ENCODE measurements around the gene CAMSAP3. TPM values are rescaled to one million over a fixed set of nuclear protein-coding genes. Genes with fewer than 3 reads are reported as not detected.

Gene CAMSAP3
- total and polyA plus RNA-seq, 8 donors = 10.5 to 22.3 (median 15.8) TPM

DNA sequence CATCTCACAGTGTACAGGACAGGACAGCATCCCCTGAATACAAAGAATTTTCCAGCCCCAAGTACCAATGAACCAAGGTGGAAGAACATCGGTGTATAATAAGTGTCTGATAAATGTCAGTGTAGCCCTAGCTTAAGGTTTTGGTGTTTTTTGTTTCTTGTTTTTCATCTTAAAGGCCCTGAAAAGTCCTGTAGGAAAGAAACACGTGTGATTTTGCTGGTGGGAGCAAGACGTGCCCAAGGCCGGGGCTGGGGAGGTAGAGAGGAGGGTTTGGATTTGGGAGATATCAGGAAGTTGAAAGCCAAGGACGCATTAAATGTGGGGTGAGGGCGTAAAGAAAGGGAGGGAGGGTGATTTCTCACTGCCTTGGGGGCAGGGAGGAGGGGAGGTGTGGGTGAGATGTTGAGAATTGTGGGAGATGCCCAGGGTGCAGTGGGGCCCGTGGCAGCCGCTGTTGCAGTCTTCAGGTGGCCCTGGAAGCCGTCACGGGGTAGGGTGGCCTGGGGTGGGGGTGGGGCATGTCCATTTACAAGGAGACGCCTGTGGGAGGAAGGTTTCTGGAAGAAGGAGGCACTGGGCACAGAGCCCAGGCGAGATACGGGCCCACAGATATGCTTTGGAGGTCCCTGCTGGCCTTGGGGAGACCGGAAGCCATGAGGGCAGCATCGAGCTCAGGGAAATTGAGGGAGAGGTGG is 6.7 kb downstream of the CAMSAP3 start:
- DNase-seq (peak in 2 of 4 donors; percentile 16 to 56), ATAC-seq (peak; percentile 72)
- intact Hi-C loops (cut with DNase I) = no loop called here
- H3K27ac ChIP-seq = peak overlapping the region in 1 of 2 donors; percentile 7
- no peaks in the 10 kb centered on the region for H3K36me3 ChIP-seq
- H3K4me3 ChIP-seq = no peak overlapping the region
- TF ChIP-seq, protein P1, sequence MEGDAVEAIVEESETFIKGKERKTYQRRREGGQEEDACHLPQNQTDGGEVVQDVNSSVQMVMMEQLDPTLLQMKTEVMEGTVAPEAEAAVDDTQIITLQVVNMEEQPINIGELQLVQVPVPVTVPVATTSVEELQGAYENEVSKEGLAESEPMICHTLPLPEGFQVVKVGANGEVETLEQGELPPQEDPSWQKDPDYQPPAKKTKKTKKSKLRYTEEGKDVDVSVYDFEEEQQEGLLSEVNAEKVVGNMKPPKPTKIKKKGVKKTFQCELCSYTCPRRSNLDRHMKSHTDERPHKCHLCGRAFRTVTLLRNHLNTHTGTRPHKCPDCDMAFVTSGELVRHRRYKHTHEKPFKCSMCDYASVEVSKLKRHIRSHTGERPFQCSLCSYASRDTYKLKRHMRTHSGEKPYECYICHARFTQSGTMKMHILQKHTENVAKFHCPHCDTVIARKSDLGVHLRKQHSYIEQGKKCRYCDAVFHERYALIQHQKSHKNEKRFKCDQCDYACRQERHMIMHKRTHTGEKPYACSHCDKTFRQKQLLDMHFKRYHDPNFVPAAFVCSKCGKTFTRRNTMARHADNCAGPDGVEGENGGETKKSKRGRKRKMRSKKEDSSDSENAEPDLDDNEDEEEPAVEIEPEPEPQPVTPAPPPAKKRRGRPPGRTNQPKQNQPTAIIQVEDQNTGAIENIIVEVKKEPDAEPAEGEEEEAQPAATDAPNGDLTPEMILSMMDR (IDR thresholded peaks at IDR 0.05) = no peak
- no peaks in the 10 kb centered on the region for H3K4me1 ChIP-seq
- H3K9me3 ChIP-seq = no peaks in the 10 kb centered on the region
- H3K27me3 ChIP-seq = peaks cover under 1 to 52% of the 10 kb centered on the region in 2 donors

DNA sequence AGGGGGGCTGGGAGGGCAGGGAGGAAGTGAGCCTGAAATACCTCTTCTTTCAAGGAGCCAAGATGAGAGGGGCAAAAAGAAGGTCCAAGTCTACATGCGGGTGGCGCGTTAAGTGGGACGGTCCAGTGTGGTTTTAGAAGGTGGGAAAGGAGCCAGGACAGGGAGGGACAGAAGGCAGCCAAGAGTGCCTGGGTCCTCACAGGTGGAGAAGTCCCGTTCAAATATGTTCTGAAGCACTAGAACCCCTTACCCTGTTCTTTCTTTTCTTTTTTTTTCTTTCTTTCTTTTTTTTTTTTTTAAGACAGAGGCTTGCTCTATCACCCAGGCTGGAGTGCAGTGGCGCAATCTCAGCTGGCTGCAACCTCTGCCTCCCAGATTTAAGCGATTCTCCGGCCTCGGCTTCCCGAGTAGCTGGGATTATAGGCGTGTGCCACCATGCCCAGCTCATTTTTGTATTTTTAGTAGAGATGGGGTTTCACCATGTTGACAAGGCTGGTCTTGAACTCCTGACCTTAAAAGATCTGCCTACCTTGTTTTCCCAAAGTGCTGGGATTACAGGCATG is 7.4 kb downstream of the CAMSAP3 start:
- ATAC-seq (no peak), DNase-seq (no peak)
- no peaks in the 10 kb centered on the region for H3K36me3 ChIP-seq
- H3K4me3 ChIP-seq = no peak overlapping the region
- peak overlapping the region in 1 of 2 donors; percentile 7 for H3K27ac ChIP-seq
- H3K9me3 ChIP-seq = no peaks in the 10 kb centered on the region
- no peaks in the 10 kb centered on the region for H3K4me1 ChIP-seq
- TF ChIP-seq, protein P1 (IDR thresholded peaks at IDR 0.05) = no peak
- peaks cover 0 to 46% of the 10 kb centered on the region in 2 donors for H3K27me3 ChIP-seq
- intact Hi-C loops (cut with DNase I) = no loop called here

DNA sequence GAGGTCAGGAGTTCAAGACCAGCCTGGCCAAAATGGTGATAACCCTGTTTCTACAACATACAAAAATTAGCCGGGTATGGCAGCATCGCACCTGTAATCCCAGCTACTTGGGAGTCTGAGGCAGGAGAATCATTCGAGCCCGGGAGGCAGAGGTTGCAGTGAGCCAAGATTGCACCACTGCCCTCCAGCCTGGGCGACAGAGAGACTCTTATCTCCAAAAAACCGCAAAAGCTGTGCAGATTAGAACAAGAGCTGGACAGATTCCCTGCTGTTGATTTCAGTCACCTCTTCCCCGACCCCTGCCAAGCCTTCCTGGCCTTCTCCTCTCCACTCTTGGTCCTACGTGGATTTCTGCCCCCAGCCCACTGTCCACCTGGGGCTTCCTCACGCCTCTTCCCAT is 8.3 kb downstream of the CAMSAP3 start:
- no peaks in the 10 kb centered on the region for H3K4me1 ChIP-seq
- DNase-seq (no peak), ATAC-seq (no peak)
- no peak overlapping the region for H3K27ac ChIP-seq
- H3K36me3 ChIP-seq = no peaks in the 10 kb centered on the region
- H3K9me3 ChIP-seq = no peaks in the 10 kb centered on the region
- intact Hi-C loops (cut with DNase I) = no loop called here
- no peak overlapping the region for H3K4me3 ChIP-seq
- TF ChIP-seq, protein P1 (IDR thresholded peaks at IDR 0.05) = no peak
- H3K27me3 ChIP-seq = peaks cover 0 to 37% of the 10 kb centered on the region in 2 donors

DNA sequence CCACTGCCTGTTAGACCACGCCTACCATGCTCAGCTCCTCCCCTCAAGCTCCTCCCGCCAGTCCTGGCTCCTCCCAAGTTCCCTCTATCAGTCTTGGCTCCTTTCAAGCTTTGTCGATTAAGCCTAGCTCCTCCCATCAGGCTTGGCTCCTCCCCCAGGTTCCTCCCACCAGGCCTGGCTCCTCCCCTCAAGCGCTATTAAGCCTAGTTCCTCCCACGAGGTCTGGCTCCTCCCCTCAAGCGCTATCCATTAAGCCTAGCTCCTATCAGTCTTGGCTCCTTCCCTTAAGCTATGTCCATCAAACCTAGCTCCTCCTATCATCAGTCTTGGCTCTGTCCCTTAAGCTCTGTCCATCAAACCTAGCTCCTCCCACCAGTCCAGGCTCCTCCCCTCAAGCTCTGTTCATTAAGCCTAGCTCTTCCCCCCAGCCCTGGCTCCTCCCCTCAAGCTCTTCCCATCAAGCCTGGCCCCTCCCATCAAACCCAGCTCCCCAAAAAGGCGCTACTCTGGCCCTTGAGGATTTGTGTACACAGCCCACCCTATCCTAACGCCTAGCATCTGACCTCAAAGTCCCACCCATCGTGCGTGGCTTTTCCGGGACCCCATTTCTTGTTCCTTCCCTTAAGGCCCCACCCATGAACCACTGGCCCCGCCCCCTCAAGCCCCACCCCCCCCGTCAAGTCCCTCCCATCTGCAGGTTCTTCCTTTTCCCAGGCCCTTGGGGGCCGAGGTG is 10.0 kb downstream of the CAMSAP3 start:
- TF ChIP-seq, protein P1 (IDR thresholded peaks at IDR 0.05) = no peak
- DNase-seq (no peak), ATAC-seq (no peak)
- Histone ChIP-seq H3K4me3 (no peak overlapping the region), H3K27me3 (peaks cover 0 to 36% of the 10 kb centered on the region in 2 donors), H3K36me3 (peaks cover 0 to 4% of the 10 kb centered on the region in 2 donors), H3K9me3 (no peaks in the 10 kb centered on the region), H3K4me1 (no peaks in the 10 kb centered on the region), H3K27ac (no peak overlapping the region)
- intact Hi-C loops (cut with DNase I) = no loop called here

DNA sequence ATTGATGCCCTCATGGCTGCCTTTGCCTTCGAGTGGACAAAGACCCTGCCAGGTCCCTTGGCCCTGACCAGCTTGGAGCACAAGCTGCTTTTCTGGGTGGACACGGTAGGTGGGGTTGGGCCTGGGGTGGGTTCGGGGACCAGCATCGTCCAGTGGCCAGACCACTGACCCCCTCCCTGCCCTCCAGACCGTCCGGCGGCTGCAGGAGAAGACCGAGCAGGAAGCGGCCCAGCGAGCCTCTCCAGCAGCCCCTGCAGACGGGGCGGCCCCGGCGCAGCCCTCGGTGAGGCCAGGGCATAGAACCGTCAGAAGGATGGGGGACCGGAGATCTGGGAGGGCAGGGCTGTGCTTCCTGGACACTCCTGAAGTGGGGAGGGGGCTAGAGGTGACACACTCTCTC is 10.6 kb downstream of the CAMSAP3 start:
- TF ChIP-seq, protein P1 (IDR thresholded peaks at IDR 0.05) = no peak
- intact Hi-C loops (cut with DNase I) = no loop called here
- peaks cover 0 to 34% of the 10 kb centered on the region in 2 donors for H3K27me3 ChIP-seq
- no peak for ATAC-seq
- H3K27ac ChIP-seq = no peak overlapping the region
- H3K36me3 ChIP-seq = peaks cover 0 to 10% of the 10 kb centered on the region in 2 donors
- no peaks in the 10 kb centered on the region for H3K4me1 ChIP-seq
- DNase-seq = no peak
- no peak overlapping the region for H3K4me3 ChIP-seq
- no peaks in the 10 kb centered on the region for H3K9me3 ChIP-seq

Measured in left lung (tissue), 10 donors.